H1 (cell line): ENCODE measurements around the gene SOCS6. TPM values are rescaled to one million over a fixed set of nuclear protein-coding genes. Genes with fewer than 3 reads are reported as not detected.
A peak's percentile ranks its signal among the peaks of the same experiment; 100 is the strongest.

Source experiments
- BACH1 ChIP-seq: IDR thresholded peaks from 2 replicates; pipeline ENCODE4 v1.6.1; 2012; ENCODE audit warnings: low read length, improper control_type of control experiment
- CTBP2 ChIP-seq: IDR thresholded peaks from 2 replicates; pipeline ENCODE4 v1.7.0; 2011; ENCODE audit warnings: borderline replicate concordance, mild to moderate bottlenecking, moderate library complexity, mixed read lengths, low read length; ENCODE audit not compliant: insufficient read depth, insufficient read length
- polyA plus RNA-seq, 7 experiments: library from polyadenylated mRNA; depleted of rRNA in 3 of 7; stranded (reverse) in 5 of 7; unstranded in 2 of 7; fragments of >200 nt in 5 of 7; fragments of 200-250 nt in 2 of 7; gene quantifications; 1 replicate in 5 of 7; 2 replicates in 1 of 7; 4 replicates in 1 of 7; pipeline versions ENCODE4 v1.2.1 to v1.2.3, GENCODE V29; 2011 to 2013; ENCODE audit warnings: missing spikeins in 2 of 7, mixed read lengths in 2 of 7
- total RNA-seq: library from RNA; stranded (reverse); fragmentation: NEBNext Ultra II Directional; extraction: Animal tissue kit (Norgen Biotek cat#: 25700); gene quantifications from 2 replicates; pipeline ENCODE4 v1.2.1, GENCODE V29; 2021

The SOCS6 gene
- total and polyA plus RNA-seq, 2 of the 8 experiments (the other 6 are each of a cell fraction or from before 2014, with no cell fraction given), result 9.1 to 22.9 TPM

DNA sequence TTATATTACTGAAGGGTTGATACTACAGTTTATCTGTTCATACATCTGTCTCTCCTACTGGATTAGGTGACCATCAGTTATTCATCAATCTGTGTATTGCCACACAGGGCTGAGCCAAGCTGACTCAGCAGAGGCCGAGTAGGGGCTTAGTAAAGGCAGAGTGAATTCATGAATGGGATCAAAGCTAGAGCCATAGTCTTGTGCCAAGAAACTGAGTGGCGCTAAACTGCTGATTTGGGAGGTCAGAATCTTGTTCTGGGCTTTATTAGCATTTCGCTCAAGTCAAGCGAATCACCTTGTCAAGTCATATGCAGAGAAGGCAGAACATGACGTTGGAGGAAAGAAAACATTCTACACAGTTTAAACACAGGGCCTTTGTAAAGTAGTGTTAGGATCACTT lies 34.1 kb downstream of the SOCS6 start (continued):
- TF ChIP-seq CTBP2 (no peak), BACH1 (peak; percentile 67; the same call in 1 of the 2 replicates)
